GM19395 (cell line): Measurements from ENCODE around the gene PAFAH1B2.
A peak's percentile ranks its signal among the peaks of the same experiment; 100 is the strongest.

Experiments used
- ATAC-seq: cut with Tn5 transposase; IDR thresholded peaks from one replicate; pipeline ENCODE4 v1.9.1; 2021; ENCODE audit warnings: mild to moderate bottlenecking, moderate library complexity; ENCODE audit not compliant: unreplicated experiment

The PAFAH1B2 gene

DNA sequence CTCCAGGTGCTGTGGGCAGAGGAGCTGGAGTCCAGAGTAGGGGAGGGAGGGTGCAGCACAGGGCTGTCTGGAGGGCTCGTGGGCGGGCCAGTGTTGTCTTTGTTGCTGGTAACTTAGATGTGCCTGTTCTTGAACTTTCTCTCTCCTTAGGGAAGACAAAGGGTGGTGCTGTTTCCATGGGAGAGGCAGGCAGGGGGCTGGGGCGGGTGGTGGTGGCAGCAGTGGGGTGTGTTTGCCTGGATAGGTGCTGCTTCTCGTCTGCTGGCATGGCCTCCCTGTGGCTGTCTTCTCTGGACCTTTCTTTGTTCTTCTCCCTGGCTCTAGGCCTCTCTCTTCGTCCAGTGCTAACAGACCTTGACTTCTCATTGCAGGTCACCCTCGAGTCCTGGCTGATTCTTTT, 42.9 kb downstream of the PAFAH1B2 start:
- no peak for ATAC-seq

- no peak for ATAC-seq
Observed at GRCh38 chr11:117187428-117187798, 43.3 kb downstream of the PAFAH1B2 start.

DNA sequence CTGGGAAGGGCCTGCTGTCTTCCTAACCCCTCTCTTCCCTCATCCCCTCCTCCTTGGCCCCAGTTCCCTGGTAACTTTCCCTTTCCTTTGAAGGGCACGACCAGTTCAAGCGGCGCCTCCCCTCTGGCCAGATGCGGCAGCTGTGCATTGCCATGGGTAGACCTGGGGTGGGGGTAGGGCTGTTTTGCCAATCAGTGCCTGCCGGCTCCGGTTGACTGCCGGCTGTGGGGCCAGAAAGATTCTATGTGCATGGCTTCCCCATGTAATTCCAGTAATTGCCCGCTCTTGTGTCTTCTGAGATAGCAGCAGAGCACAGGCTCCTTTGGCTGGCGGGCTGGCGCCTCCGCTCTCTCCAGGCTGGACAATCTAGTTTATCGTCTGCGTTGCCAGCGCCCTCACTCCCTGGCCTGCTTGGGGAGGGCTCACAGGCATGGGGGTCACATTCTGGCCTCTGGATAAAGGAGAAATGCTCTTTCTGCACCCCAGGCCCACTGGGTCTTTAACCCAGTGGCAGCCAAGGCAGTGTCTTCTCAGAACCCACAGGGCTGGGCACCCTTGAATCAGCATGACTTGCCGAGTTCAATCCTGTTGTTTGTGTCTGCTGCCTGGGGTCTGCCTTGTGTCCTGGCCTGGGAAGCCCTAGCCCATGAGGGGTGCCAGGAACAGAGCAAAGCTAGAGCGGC, 43.9 kb downstream of the PAFAH1B2 start:
- ATAC-seq = no peak

DNA sequence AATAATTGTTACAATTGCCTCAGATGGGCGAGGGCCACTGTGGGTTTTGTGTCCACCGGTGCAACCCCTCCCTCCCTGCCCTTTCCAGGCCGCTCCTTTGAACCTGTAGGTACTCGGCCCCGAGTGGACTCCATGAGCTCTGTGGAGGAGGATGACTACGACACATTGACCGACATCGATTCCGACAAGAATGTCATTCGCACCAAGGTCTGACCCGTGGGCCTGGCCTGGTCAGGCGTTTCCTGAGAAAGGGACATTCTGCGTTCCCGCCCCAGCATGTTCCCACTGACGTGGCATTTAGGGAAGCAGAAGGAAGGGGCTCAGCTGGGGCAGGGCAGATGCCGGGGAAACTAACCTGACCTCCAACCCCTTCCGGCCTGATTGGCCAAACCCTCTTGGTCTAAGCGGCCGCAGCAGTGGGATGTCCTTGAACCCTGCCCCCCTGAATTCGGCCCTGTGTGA, 44.6 kb downstream of the PAFAH1B2 start:
- no peak for ATAC-seq

- peak; percentile 78 for ATAC-seq
Observed at GRCh38 chr11:117189191-117189940, 45.3 kb downstream of the PAFAH1B2 start.

DNA sequence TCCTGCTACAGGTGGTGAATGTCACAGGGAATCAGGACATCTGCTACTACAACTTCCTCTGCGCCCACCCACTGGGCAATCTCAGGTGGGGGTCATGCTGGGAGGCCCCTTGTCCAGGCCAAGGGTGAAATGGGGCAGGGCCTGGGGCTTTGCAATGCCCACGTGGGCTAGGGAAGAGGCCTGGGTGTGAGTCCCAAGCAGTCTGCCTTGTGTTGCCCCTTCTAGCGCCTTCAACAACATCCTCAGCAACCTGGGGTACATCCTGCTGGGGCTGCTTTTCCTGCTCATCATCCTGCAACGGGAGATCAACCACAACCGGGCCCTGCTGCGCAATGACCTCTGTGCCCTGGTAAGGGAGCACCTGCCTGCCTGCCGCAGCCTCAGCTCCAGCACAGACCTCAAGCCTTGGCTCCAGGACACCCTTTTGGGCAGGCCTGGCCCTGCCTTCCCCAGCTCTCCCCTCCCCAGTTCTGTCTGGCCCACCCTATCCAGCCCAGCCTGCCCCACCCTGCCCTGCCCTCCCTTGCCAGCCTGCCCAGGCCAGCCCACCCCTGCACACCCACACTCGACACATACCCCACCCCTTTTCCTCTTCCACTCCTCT, 46.0 kb downstream of the PAFAH1B2 start:
- ATAC-seq = peak; percentile 29

DNA sequence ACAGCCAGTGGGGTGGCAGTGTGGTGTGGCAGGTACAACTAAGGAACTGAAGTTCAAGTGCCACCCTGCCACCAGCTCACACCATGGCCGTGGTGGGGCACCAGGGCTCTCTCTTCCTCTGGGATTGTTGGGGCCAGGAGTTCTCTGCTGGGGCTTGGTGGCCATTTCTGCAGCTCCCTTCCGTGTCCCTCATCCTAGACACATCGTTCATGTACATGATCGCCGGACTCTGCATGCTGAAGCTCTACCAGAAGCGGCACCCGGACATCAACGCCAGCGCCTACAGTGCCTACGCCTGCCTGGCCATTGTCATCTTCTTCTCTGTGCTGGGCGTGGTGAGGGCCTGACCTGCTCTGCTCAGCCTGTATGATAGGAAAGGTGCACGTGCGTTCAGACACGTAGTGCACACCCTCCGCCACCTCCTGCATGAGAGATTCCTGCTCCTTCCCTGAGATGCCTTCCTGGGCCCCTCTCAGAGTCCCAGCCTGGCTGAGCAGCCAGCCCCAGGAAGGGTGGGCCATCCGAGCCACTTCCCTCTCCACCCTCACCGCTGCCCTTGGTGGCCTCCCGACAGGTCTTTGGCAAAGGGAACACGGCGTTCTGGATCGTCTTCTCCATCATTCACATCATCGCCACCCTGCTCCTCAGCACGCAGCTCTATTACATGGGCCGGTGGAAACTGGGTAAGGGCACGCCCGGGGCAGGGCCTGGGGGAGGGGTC, 47.8 kb downstream of the PAFAH1B2 start:
- no peak for ATAC-seq

- no peak for ATAC-seq
Observed at GRCh38 chr11:117192401-117192875, 48.4 kb downstream of the PAFAH1B2 start.

GRCh38 chr11:117193130-117194020, 49.3 kb downstream of the PAFAH1B2 start:
- ATAC-seq = no peak

GRCh38 chr11:117194267-117194666, 50.2 kb downstream of the PAFAH1B2 start:
- no peak for ATAC-seq

DNA sequence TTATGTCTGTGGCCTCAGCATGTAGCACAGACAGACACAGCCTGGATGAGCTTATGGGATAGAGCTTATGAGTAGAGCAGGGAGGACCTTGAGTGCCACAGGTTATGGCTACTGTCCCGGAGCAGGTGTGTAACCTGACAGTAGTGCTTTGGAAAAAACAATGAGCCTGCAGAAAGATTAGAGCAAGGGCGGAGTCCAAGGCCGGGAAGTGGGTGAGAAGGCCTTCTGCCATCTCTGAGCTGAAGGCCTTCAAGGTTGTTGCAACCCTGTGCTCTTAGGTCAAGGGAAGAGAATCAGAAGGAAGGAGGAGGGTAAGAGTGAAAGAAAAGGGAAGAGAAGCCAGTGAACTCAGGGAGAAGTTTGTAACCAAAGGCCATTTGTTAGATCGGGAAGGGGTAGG, 51.2 kb downstream of the PAFAH1B2 start:
- ATAC-seq = no peak

- no peak for ATAC-seq
Observed at GRCh38 chr11:117195761-117196160, 51.7 kb downstream of the PAFAH1B2 start.

- ATAC-seq = no peak
Observed at GRCh38 chr11:117197006-117197405, 52.9 kb downstream of the PAFAH1B2 start.

GRCh38 chr11:117197516-117198456, 53.7 kb downstream of the PAFAH1B2 start:
- ATAC-seq = no peak

GRCh38 chr11:117198613-117199012, 54.5 kb downstream of the PAFAH1B2 start:
- no peak for ATAC-seq

DNA sequence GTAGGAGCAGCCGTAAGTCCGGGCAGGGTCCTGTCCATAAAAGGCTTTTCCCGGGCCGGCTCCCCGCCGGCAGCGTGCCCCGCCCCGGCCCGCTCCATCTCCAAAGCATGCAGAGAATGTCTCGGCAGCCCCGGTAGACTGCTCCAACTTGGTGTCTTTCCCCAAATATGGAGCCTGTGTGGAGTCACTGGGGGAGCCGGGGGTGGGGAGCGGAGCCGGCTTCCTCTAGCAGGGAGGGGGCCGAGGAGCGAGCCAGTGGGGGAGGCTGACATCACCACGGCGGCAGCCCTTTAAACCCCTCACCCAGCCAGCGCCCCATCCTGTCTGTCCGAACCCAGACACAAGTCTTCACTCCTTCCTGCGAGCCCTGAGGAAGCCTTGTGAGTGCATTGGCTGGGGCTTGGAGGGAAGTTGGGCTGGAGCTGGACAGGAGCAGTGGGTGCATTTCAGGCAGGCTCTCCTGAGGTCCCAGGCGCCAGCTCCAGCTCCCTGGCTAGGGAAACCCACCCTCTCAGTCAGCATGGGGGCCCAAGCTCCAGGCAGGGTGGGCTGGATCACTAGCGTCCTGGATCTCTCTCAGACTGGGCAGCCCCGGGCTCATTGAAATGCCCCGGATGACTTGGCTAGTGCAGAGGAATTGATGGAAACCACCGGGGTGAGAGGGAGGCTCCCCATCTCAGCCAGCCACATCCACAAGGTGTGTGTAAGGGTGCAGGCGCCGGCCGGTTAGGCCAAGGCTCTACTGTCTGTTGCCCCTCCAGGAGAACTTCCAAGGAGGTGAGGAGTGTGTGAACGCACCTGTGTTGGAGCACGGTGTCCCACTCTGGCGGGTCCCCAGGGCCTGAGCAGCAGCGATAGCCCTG, 55.2 kb downstream of the PAFAH1B2 start, which contains the start of gene TAGLN:
TSS of gene TAGLN (plus strand) at position 318 of the 863 bp plus-strand sequence. CDS start 3,644 bp downstream, outside the sequence.
- no peak for ATAC-seq

GRCh38 chr11:117199916-117200812, 56.1 kb downstream of the PAFAH1B2 start:
- ATAC-seq = no peak
